ENCODE data around the gene GABRG3. TPM values are rescaled to one million over a fixed set of nuclear protein-coding genes. Genes with fewer than 3 reads are reported as not detected.
A peak's percentile ranks its signal among the peaks of the same experiment; 100 is the strongest.

The GABRG3 gene
- total RNA-seq (not detected in 2 replicates), polyA plus RNA-seq (not detected in 2 replicates), polyA minus RNA-seq (0.30 and 0.75 TPM in 2 replicates), Bru-seq, nascent RNA (percentile 0 among the genes with signal in this experiment), BruChase-seq, experiment 1, labeled RNA remaining after a 6-hour chase (not detected), BruChase-seq, experiment 2, labeled RNA remaining after a 2-hour chase (percentile 0 among the genes with signal in this experiment)
- polyA plus RNA-seq (2011; cell fraction: cytosol; rRNA removed), result not detected in 2 replicates
- not detected in 2 replicates for polyA plus RNA-seq (2011; cell fraction: nucleus; rRNA removed)
- polyA plus RNA-seq (2012), result not detected in 2 replicates
- polyA minus RNA-seq (2011; cell fraction: cytosol; rRNA and poly(A)+ RNA removed), result not detected
- polyA minus RNA-seq (2011; cell fraction: nucleus; rRNA and poly(A)+ RNA removed), result not detected in 2 replicates
- long read RNA-seq, result 0 reads

DNA sequence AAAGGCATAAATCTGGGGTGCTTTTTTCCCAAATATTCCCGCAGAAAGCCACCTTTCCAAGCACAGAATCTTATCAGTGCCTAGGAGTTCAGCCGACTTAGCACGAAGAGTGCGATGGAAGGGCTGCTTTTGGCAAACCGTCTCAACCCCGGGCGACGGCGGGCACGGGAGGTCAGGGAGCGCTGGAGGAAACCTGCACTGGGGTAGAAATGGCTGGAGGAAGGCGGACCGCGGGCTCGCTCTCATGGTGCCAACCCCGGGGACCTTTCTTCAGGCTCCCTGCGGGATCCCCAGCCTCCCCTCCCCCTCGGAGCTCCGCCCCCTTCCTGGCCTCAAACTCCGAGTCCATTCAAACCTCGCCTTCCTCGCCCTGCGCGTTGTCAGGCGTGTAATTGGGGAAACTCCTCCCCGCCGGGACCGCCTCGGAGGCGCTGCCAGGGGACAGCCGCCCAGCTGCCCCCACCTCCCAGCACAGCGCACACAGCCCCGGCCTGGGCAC is at the start of gene GABRG3:
GABRG3 (plus strand) TSS at position 470 of the 499 bp plus-strand sequence.
- H3K27ac ChIP-seq (ENCODE audit: insufficient read depth, low read depth, low read length), result no peak within 1 kb of the TSS
- no TSS peak for BruUV-seq (replicated peaks)
- ChIA-PET CTCF (no interaction called here), POLR2A (no interaction called here)
- H3K4me2 ChIP-seq (ENCODE audit: insufficient read depth, low read length), result no peak within 1 kb of the TSS
- no peak for TF ChIP-seq MYC (IDR thresholded peaks at IDR 0.05; ENCODE audit: low read depth, low read length)
- TF ChIP-seq, protein P1, sequence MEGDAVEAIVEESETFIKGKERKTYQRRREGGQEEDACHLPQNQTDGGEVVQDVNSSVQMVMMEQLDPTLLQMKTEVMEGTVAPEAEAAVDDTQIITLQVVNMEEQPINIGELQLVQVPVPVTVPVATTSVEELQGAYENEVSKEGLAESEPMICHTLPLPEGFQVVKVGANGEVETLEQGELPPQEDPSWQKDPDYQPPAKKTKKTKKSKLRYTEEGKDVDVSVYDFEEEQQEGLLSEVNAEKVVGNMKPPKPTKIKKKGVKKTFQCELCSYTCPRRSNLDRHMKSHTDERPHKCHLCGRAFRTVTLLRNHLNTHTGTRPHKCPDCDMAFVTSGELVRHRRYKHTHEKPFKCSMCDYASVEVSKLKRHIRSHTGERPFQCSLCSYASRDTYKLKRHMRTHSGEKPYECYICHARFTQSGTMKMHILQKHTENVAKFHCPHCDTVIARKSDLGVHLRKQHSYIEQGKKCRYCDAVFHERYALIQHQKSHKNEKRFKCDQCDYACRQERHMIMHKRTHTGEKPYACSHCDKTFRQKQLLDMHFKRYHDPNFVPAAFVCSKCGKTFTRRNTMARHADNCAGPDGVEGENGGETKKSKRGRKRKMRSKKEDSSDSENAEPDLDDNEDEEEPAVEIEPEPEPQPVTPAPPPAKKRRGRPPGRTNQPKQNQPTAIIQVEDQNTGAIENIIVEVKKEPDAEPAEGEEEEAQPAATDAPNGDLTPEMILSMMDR (IDR thresholded peaks at IDR 0.05; ENCODE audit: extremely low read depth in 1 of 2, insufficient read depth in 1 of 2, low read depth in 1 of 2, low read length in 2 of 2), result no peak
- no peak for TF ChIP-seq EZH2 (IDR thresholded peaks at IDR 0.05; ENCODE audit: borderline replicate concordance, low read depth, low read length, severe bottlenecking)
- TF ChIP-seq POLR2AphosphoS5 (IDR thresholded peaks at IDR 0.05; ENCODE audit: insufficient read depth, low read depth, low read length), result no peak
- TF ChIP-seq JUN (IDR thresholded peaks at IDR 0.05; ENCODE audit: borderline replicate concordance, insufficient read depth, insufficient read length, low read depth), result no peak
- TF ChIP-seq MAX (IDR thresholded peaks at IDR 0.05; ENCODE audit: insufficient read depth, insufficient read length), result no peak
- TF ChIP-seq POLR2A (IDR thresholded peaks at IDR 0.05; ENCODE audit: low read depth, low read length), result no peak
- H3K9me3 ChIP-seq (replicated peaks; ENCODE audit: control insufficient read depth, insufficient read depth, low read length), result no peaks in the 10 kb centered on the region
- no peak within 1 kb of the TSS for H3K4me3 ChIP-seq (replicated peaks in 1 of 3; ENCODE audit: insufficient read depth in 1 of 3, low read depth in 1 of 3, low read length in 3 of 3)
- intact Hi-C loops (cut with micrococcal nuclease) (no loop called here), dilution Hi-C loops (cut with MboI; ENCODE audit: extremely low pct_ligation_motif_present, low sequenced_read_pairs) (no loop called here)
- no peak within 1 kb of the TSS for H2AFZ ChIP-seq (ENCODE audit: low read depth, low read length)
- DNase-seq (ENCODE audit: low read depth, low spot score), result no peak
- FAIRE-seq, result no peak
- H3K4me1 ChIP-seq (ENCODE audit: control insufficient read depth, extremely low read depth, insufficient read depth, low read length), result no peaks in the 10 kb centered on the region
- H3K9ac ChIP-seq (replicated peaks; ENCODE audit: extremely low read depth, insufficient read depth, low read length), result no peak within 1 kb of the TSS
- no peaks in the 10 kb centered on the region for H3K9me1 ChIP-seq (replicated peaks; ENCODE audit: control insufficient read depth, extremely low read depth, insufficient read depth, low read length)
- H3K36me3 ChIP-seq (ENCODE audit: control insufficient read depth in 2 of 2, extremely low read depth in 1 of 2, insufficient read depth in 2 of 2, low read length in 2 of 2), result no peaks in the 10 kb centered on the region
- H3K27me3 ChIP-seq (ENCODE audit: control insufficient read depth in 2 of 2, insufficient read depth in 2 of 2, low read length in 2 of 2), result peaks cover 0 to 4% of the 10 kb centered on the region in 2 experiments
- H3K79me2 ChIP-seq (ENCODE audit: control insufficient read depth, insufficient read depth, low read length), result no peaks in the 10 kb centered on the region
- no peaks in the 10 kb centered on the region for H4K20me1 ChIP-seq (replicated peaks; ENCODE audit: control insufficient read depth, extremely low read depth, insufficient read depth, low read length)

All from endothelial cell of umbilical vein (primary cell).